Type B pancreatic cell (in vitro differentiated cells): ENCODE data around the gene ARL4D. TPM values are rescaled to one million over a fixed set of nuclear protein-coding genes. Genes with fewer than 3 reads are reported as not detected.
"Not testable (repeated sequence)": the region's sequence is repeated elsewhere in the genome, so short reads cannot be mapped to it uniquely, and the experiment has no call there.

ENCODE experiments used
- DNase-seq: peaks from one replicate; pipeline ENCODE4 v3.0.0; 2021; ENCODE audit warnings: mixed read lengths; ENCODE audit not compliant: unreplicated experiment; ENCODE audit errors: extremely low spot score
- H3K27ac Mint-ChIP-seq: 2 replicates; pipeline ENCODE4 v1.8.0; 2021; ENCODE audit warnings: mild to moderate bottlenecking, mixed read lengths
- H3K27me3 Mint-ChIP-seq: 2 replicates; pipeline ENCODE4 v1.8.0; 2021; ENCODE audit warnings: mixed read lengths
- H3K36me3 Mint-ChIP-seq: 2 replicates; pipeline ENCODE4 v1.8.0; 2021; ENCODE audit warnings: mixed read lengths
- H3K4me1 Mint-ChIP-seq: one replicate; pipeline ENCODE4 v1.8.0; 2021; ENCODE audit warnings: mixed read lengths; ENCODE audit not compliant: unreplicated experiment
- H3K4me3 Mint-ChIP-seq: 2 replicates; pipeline ENCODE4 v1.8.0; 2021; ENCODE audit warnings: mild to moderate bottlenecking, mixed read lengths
- H3K9me3 Mint-ChIP-seq: 2 replicates; pipeline ENCODE4 v1.8.0; 2021; ENCODE audit warnings: mixed read lengths
- CTCF ChIP-seq: fragments of 200-600 bp; sonication (generic); conservative IDR thresholded peaks from 2 replicates; pipeline ENCODE4 v1.5.0; 2021; ENCODE audit warnings: antibody characterized with exemption, mild to moderate bottlenecking
- total RNA-seq: library from RNA; stranded (reverse); gene quantifications from 2 replicates; pipeline ENCODE4 v1.2.1, GENCODE V29; 2021; ENCODE audit warnings: low replicate concordance

Gene ARL4D
- total RNA-seq, 1 donor from 2014 or later = 8.3 TPM

DNA sequence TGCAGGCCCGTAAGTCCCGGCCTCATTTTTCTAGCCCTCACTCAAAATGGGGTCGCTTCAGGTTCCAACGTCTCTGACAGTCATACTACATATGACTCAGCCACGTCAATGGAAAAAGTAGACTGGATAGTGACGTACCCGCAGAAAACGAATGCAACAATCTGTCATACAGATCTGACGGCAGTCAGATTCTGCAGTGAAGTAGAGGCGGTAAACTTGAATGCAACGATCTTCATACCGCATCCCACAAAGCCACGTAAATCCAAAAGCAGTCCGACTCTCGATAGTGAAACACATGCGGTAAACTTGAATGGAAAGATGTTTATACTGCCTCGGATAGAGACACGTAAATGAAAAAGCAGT is 38.4 kb upstream of the ARL4D start:
- DNase-seq = no peak
- TF ChIP-seq CTCF = no peak
- H3K4me3 Mint-ChIP-seq = peak overlapping the region; percentile 89
- H3K4me1 Mint-ChIP-seq = peaks cover 13% of the 10 kb centered on the region
- H3K9me3 Mint-ChIP-seq = no peaks in the 10 kb centered on the region
- no peaks in the 10 kb centered on the region for H3K36me3 Mint-ChIP-seq
- H3K27ac Mint-ChIP-seq = peak overlapping the region; percentile 100
- peaks cover 5% of the 10 kb centered on the region for H3K27me3 Mint-ChIP-seq

DNA sequence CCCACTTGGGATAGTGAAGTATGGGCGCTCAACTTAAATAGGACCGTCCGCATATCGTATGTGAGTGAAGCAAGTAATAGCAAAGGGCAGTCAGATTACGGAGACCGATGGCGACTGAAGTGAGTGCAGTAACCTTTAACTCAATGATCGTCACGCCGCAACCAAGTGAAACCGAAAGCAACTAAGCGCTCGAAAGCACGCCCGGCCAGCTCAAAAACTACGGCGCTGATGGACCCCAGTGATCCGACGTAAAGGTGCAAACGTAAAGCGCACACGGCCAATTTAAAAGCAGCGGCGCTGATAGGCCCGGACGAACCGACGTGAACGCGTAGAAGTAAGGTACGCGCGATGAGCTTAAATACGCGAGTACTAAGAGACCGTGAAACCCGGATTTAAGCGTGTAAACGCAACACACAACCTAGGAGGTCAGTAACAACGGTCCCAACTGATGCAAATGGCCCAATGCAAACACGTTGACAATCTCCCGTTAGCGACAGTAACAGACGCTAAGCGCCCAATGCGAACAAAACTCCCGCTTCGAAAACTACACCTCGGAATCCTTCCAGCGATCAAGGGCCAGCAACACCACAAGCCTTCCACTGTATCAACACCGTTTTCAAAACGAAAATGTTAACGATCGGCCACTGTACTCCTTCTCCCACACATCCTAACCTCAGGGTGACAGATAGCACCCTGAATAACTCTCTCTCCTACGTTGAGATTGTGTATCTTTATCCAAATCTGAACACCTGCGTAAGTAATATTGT is 37.9 kb upstream of the ARL4D start:
- peak overlapping the region; percentile 100 for H3K27ac Mint-ChIP-seq
- H3K4me1 Mint-ChIP-seq = peaks cover 17% of the 10 kb centered on the region
- H3K4me3 Mint-ChIP-seq = peak overlapping the region; percentile 89

GRCh38 chr17:43363181-43363925 is 35.4 kb upstream of the ARL4D start:
- Mint-ChIP-seq H3K4me3 (peak overlapping the region; percentile 23), H3K27ac (no peak overlapping the region), H3K36me3 (no peaks in the 10 kb centered on the region), H3K27me3 (peaks cover 5% of the 10 kb centered on the region), H3K9me3 (no peaks in the 10 kb centered on the region), H3K4me1 (peaks cover 22% of the 10 kb centered on the region)
- DNase-seq = no peak
- no peak for TF ChIP-seq CTCF

More for the DNA sequence above, 37.9 kb upstream of the ARL4D start:
- H3K9me3 Mint-ChIP-seq = no peaks in the 10 kb centered on the region
- no peaks in the 10 kb centered on the region for H3K36me3 Mint-ChIP-seq
- no peak for TF ChIP-seq CTCF
- DNase-seq = peak; percentile 80
- peaks cover 5% of the 10 kb centered on the region for H3K27me3 Mint-ChIP-seq

DNA sequence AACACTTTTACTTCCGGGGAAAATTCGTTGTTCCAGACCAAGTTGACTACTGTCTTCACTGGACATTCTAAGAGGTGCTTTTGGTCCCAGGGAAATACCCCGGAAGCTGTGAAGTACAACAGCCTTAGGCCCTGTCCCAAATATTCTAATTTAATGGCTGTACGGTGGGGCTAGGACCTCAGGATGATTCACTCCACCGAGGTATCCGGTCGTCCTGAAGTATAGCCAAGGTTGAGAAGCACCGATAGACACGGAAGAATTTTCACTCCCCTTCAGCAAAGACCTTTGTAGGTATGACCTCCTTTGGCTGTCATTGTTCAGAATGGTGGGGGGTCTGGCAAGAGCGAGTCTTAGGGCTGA is 34.9 kb upstream of the ARL4D start:
- TF ChIP-seq CTCF = no peak
- no peak overlapping the region for H3K4me3 Mint-ChIP-seq
- peaks cover 22% of the 10 kb centered on the region for H3K4me1 Mint-ChIP-seq
- DNase-seq = no peak
- peaks cover 5% of the 10 kb centered on the region for H3K27me3 Mint-ChIP-seq
- peak overlapping the region; percentile 25 for H3K27ac Mint-ChIP-seq
- H3K36me3 Mint-ChIP-seq = no peaks in the 10 kb centered on the region
- no peaks in the 10 kb centered on the region for H3K9me3 Mint-ChIP-seq

DNA sequence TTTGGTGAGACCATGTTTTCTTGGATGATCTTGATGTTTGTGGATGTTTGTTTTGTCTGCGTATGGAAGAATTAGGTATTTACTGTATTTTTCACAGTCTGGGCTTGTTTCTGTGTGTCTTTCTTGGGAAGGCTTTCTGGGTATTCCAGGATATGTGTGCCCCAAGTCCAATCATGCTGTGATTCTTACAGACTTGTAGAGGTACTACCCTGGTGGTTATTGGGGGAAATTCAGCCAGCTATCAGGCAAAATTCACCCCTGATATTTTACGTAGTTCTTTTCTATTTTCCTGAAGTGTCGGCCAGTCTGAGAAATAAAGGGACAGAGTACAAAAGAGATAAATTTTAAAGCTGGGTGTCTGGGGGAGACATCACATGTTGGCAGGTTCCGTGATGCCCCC is 33.4 kb upstream of the ARL4D start:
- peak overlapping the region; percentile 35 for H3K27ac Mint-ChIP-seq

DNA sequence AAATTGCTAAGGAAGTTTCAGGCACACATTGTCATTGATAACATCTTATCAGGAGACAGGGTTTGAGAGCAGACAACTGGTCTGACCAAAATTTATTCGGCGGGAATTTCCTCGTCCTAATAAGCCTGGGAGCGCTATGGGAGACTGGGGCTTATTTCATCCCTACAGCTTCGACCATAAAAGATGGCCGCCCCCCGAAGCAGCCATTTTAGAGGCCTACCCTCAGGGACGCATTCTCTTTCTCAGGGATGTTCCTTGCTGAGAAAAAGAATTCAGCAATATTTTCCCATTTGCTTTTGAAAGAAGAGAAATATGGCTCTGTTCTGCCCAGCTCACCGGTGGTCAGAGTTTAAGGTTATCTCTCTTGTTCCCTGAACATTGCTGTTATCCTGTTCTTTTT is 32.9 kb upstream of the ARL4D start:
- not testable (repeated sequence) for DNase-seq, H3K36me3 Mint-ChIP-seq, H3K27ac Mint-ChIP-seq, H3K9me3 Mint-ChIP-seq, H3K27me3 Mint-ChIP-seq, H3K4me3 Mint-ChIP-seq
- H3K4me1 Mint-ChIP-seq = peaks cover 18% of the 10 kb centered on the region

More for the DNA sequence above, 33.4 kb upstream of the ARL4D start:
- Mint-ChIP-seq H3K9me3 (no peaks in the 10 kb centered on the region), H3K36me3 (no peaks in the 10 kb centered on the region), H3K4me1 (peaks cover 18% of the 10 kb centered on the region), H3K27me3 (peaks cover 5% of the 10 kb centered on the region), H3K4me3 (no peak overlapping the region)
- DNase-seq = no peak
- TF ChIP-seq CTCF = peak; percentile 55
